Aortic smooth muscle cell (primary cell): Measurements from ENCODE around the gene CDC20. TPM values are rescaled to one million over a fixed set of nuclear protein-coding genes. Genes with fewer than 3 reads are reported as not detected.

Experiments used
- total RNA-seq: library from RNA; depleted of rRNA; stranded (reverse); fragments of >200 nt; gene quantifications from 2 replicates; pipeline ENCODE4 v1.2.3, GENCODE V29; 2014

Gene CDC20
- 27.0 and 37.4 TPM in 2 replicates for total RNA-seq

DNA sequence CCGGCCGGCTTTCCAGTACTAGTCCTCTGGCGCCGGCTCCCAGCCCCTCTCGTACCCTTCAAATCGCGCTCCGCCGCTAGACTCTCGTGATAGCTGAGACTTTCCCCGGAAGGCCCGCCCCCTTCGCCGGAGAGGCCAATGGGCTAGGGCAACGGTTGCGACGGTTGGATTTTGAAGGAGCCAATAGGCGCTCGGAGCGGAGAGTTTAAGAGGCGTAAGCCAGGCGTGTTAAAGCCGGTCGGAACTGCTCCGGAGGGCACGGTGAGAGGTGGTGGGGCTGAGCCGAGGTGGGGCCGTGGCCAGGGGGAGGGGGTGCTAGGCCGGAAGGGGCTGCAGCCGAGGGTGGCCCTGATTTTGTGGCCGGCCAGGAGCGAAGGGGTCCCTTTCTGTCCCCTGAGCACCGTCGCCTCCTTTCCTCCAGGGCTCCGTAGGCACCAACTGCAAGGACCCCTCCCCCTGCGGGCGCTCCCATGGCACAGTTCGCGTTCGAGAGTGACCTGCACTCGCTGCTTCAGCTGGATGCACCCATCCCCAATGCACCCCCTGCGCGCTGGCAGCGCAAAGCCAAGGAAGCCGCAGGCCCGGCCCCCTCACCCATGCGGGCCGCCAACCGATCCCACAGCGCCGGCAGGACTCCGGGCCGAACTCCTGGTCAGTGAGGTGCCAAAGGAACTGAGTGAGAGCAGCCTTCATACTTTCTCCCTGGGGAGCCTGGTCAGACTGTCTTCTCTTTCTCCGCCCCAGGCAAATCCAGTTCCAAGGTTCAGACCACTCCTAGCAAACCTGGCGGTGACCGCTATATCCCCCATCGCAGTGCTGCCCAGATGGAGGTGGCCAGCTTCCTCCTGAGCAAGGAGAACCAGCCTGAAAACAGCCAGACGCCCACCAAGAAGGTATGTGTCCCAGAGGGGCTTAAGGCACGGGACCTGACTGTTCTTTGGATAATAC, at the start of gene CDC20:
Gene CDC20 (plus strand): TSS at position 236 of the 948 bp plus-strand sequence. CDS start 235 bp downstream, at position 471.

DNA sequence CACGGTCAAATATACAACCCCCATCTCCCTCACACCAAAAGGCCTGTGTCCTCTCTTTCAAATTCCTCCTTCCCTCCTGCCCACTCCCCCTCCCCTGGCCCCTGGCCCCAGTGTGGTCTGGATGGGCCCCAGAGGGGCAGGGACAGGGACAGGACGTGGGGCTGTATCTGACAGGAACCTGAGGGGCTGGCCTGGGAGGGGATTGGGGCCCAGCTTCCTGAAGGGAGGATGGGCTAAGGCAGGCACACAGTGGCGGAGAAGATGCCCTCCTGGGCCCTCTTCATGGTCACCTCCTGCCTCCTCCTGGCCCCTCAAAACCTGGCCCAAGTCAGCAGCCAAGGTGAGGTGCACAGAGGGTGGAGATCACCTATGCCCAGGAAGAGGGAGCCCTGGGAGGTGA, 21.2 kb upstream of the CDC20 start, which contains the start of gene MPL:
Gene MPL (plus strand): TSS at position 231 of the 400 bp plus-strand sequence. CDS start 31 bp downstream, at position 262.

DNA sequence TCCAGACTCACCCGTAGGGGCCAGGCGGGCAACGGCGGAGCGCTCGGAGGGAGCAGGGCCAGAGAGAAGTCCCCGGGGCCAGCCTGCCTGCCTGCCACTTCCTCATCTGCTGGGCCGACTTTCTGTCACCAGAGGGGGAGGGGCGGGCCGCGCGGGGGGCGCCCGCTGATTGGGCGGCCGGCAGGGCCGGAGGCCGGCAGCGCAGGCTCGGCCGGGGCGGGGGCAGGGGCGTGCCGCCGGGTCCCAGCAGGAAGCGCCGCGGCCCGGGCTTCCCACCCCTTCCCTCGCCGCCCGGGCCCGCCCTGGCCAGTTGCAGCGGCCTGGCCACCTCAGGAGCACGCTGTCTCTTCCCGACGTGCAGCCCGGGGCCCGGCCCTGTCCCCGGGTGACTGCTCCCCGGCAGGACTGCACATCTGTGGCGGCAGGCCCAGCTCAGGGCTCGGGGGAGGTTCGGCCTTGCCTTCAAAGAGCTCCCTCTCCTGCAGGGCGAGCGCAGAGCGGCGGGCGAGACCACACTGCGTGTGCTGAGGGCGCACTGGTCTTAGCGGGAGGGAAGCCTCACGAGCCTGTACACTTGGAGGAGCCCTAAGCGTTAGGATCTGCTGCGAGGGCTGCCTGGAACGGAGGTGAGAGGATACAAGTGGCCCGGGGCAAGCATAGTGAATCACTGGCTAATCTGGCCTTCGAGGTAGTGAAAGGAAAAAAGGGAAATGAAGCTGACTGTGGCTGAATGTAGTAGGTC, 9.3 kb downstream of the CDC20 start, which contains the start of gene ELOVL1:
Gene ELOVL1 (minus strand): TSS at position 108 of the 742 bp plus-strand sequence. CDS start 2,402 bp downstream, outside the sequence.

DNA sequence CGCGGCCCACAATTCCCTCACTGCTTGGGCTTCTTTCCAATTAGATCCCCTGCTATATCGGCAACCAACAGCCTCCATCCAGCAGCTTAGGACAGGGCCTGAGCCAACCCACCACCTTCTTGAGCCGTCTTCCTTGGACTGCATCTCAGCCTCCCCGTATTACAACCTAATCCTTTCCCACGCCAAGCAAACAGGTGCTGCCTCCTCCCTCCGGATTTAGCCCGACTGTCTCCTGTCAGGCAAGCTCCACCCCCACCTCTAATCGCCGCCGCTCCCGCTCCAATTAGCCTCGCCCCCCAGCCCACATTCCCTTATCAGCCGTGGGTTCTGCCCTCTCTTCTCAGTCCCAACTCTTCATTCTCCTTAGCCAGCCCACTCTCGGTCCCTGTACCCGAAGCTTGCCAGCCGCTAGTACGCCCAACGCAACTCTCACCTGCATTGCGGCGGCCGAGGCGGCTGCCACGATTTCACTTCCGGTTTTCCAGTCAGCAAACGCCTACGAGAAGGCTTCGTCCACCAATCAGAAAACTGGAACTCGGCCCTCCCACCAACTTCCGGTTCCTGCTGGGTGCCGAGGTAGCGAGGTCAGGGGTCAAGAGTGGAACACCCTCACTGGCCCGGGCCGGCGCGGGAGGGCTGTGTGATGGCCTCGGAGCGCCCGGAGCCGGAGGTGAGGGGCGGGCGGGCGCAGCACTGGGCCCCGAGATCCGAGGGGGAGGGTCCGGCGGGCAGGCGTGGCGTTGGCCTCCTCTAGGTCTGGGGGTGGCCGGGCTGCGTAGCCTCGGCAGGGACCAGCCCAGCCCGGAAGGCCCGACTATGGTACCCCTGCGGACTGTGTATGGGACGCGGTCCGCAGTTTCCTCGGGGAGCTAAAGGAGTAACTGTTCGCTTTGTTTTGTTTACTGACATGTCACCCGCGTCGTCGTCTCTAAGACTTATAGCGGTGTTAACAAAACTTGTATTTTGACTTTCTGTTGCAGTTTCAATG, 30.8 kb downstream of the CDC20 start, which contains the start of the genes MED8 and SZT2:
Gene MED8 (minus strand): TSS at position 475 of the 988 bp plus-strand sequence. CDS start 36 bp downstream, at position 439.
Gene SZT2 (plus strand): TSS at position 574 of the 988 bp plus-strand sequence. CDS start 70 bp downstream, at position 644.

Other genes with a start within 250 kb of the CDC20 start
- gene EBNA1BP2, start 186.7 kb upstream of the CDC20 start, total RNA-seq = 68.7 and 88.9 TPM in 2 replicates
- 0.26 and 0.56 TPM in 2 replicates for gene CFAP57, start 186.7 kb upstream of the CDC20 start, total RNA-seq
- not detected in 2 replicates for gene TMEM125, start 89.0 kb upstream of the CDC20 start, total RNA-seq
- not detected in 2 replicates for gene C1orf210, start 73.4 kb upstream of the CDC20 start, total RNA-seq
- gene TIE1, start 58.0 kb upstream of the CDC20 start, total RNA-seq = 12.3 and 16.9 TPM in 2 replicates
- gene MPL, start 21.2 kb upstream of the CDC20 start, total RNA-seq = not detected in 2 replicates
- gene ELOVL1, start 9.0 kb downstream of the CDC20 start, total RNA-seq = 76.0 and 82.8 TPM in 2 replicates
- 61.3 and 68.4 TPM in 2 replicates for gene MED8, start 30.8 kb downstream of the CDC20 start, total RNA-seq
- gene SZT2, start 30.9 kb downstream of the CDC20 start, total RNA-seq = 24.3 and 28.2 TPM in 2 replicates
- 37.3 and 46.8 TPM in 2 replicates for gene HYI, start 95.0 kb downstream of the CDC20 start, total RNA-seq
- gene PTPRF, start 171.9 kb downstream of the CDC20 start, total RNA-seq = 32.2 and 58.1 TPM in 2 replicates